T-helper 1 cell treated with Interleukin-12 subunit alpha and Interleukin-12 subunit beta and Interleukin-4 antibody, amounts not matched to agents 30 ng/mL and 1 ng/mL, for 36 hours (primary cell): ENCODE measurements around the gene ZNF821. TPM values are rescaled to one million over a fixed set of nuclear protein-coding genes. Genes with fewer than 3 reads are reported as not detected.
"Not testable (repeated sequence)": the region's sequence is repeated elsewhere in the genome, so short reads cannot be mapped to it uniquely, and the experiment has no call there.

ENCODE experiments used
- intact Hi-C: fragments of 100-400 bp; cut with micrococcal nuclease; formaldehyde crosslinking; loops from one replicate; pipeline ENCODE4 v1.15.1; 2024
- total RNA-seq: library from RNA; stranded (reverse); gene quantifications from 2 replicates; pipeline ENCODE4 v1.2.3, GENCODE V29; 2022

Gene ZNF821
- total RNA-seq, 1 donor from 2014 or later: 4.5 TPM

GRCh38 chr16:71826533-71827017 lies 57.4 kb downstream of the ZNF821 start:
- intact Hi-C loops: no loop called here

- intact Hi-C loops: not testable (repeated sequence)
Observed at GRCh38 chr16:71817155-71817500, 66.9 kb downstream of the ZNF821 start.

- intact Hi-C loops: no loop called here
Observed at GRCh38 chr16:71811261-71811803, 72.7 kb downstream of the ZNF821 start.

GRCh38 chr16:71810155-71810530 lies 73.8 kb downstream of the ZNF821 start:
- intact Hi-C loops: not testable (repeated sequence)

Other genes starting within 250 kb of the ZNF821 start
- 8.4 and 8.9 TPM in 2 replicates for gene PHLPP2, start 159.5 kb downstream of the ZNF821 start, total RNA-seq
- 101 TPM in 2 replicates for gene AP1G1, start 75.3 kb downstream of the ZNF821 start, total RNA-seq
- 25.7 and 26.9 TPM in 2 replicates for gene ATXN1L, start 38.2 kb downstream of the ZNF821 start, total RNA-seq
- 166 and 184 TPM in 2 replicates for gene IST1, start 11.3 kb upstream of the ZNF821 start, total RNA-seq
- gene PKD1L3, start 116.2 kb upstream of the ZNF821 start, total RNA-seq: 0.05 TPM in 1 of 2 replicates, not detected in the other
- gene DHODH, start 124.6 kb upstream of the ZNF821 start, total RNA-seq: 11.2 and 11.4 TPM in 2 replicates
- gene HP, start 170.3 kb upstream of the ZNF821 start, total RNA-seq: not detected in 2 replicates
- not detected in 2 replicates for gene HPR, start 179.0 kb upstream of the ZNF821 start, total RNA-seq
- 14.9 and 17.6 TPM in 2 replicates for gene TXNL4B, start 209.4 kb upstream of the ZNF821 start, total RNA-seq
- 86.9 and 87.4 TPM in 2 replicates for gene DHX38, start 209.7 kb upstream of the ZNF821 start, total RNA-seq